Measurements from ENCODE around the gene HLA-DQB2.

DNA sequence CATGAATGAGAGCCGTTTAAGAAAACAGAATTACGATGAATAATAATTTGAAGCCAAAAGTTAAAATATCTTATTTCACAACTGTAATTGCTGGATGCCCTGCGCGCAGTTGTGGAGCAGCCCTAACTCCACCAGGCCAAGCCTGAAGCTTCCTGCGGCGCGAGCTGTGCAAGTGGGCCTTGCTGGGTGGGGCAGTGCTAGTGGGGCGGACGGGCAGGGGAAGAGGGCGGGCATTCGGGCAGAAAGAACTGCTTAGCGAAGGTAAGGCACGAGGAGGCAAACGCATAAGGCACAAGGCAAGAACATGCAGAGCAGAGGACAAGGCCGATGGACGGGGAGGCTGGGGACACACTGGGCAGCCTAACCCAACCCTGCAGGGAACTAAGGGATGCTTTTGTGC is 2.3 kb downstream of the HLA-DQB2 start:
- TF ChIP-seq GATA2 (IDR thresholded peaks at IDR 0.05; ENCODE audit: low read depth, low read length), result no peak
- no peak for TF ChIP-seq GATA3 (IDR thresholded peaks at IDR 0.05; ENCODE audit: low read depth, low read length)
